ENCODE results near the gene CASTOR2. TPM values are rescaled to one million over a fixed set of nuclear protein-coding genes. Genes with fewer than 3 reads are reported as not detected.

CASTOR2 gene
- total RNA-seq, 2 donors from 2014 or later: 2.7 to 3.8 TPM

- ATAC-seq (replicated peaks): no peak
- Mint-ChIP-seq H3K36me3 (ENCODE audit: low read depth) (no peaks in the 10 kb centered on the region), H3K27ac (no peak overlapping the region), H3K4me1 (no peaks in the 10 kb centered on the region), H3K27me3 (no peaks in the 10 kb centered on the region), H3K4me3 (no peak overlapping the region), H3K9me3 (no peaks in the 10 kb centered on the region)
Measured at GRCh38 chr7:75028299-75028698, 63.8 kb downstream of the CASTOR2 start.

DNA sequence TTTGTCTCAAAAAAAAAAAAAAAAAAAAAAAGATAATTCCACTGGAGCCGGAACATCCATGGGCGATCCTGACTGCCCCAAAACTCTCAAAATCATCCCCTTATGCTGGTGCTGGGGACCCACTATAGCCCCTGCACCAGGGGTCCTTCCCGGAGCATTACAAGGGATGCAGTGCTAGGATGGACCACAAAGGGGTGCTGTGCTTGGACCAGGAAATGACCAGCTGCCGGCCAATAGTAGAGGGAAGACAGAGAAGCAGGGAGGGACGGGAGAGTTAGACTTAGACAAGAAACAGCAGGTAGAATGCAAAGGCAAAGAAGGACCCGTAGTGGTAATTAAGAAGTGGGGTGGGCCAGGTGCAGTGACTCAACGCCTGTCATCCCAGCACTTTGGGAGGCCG, 68.6 kb downstream of the CASTOR2 start:
- ATAC-seq (replicated peaks): no peak
- no peak overlapping the region for H3K27ac Mint-ChIP-seq
- H3K27me3 Mint-ChIP-seq: no peaks in the 10 kb centered on the region
- H3K36me3 Mint-ChIP-seq (ENCODE audit: low read depth): no peaks in the 10 kb centered on the region
- no peaks in the 10 kb centered on the region for H3K4me1 Mint-ChIP-seq
- no peaks in the 10 kb centered on the region for H3K9me3 Mint-ChIP-seq
- H3K4me3 Mint-ChIP-seq: no peak overlapping the region

DNA sequence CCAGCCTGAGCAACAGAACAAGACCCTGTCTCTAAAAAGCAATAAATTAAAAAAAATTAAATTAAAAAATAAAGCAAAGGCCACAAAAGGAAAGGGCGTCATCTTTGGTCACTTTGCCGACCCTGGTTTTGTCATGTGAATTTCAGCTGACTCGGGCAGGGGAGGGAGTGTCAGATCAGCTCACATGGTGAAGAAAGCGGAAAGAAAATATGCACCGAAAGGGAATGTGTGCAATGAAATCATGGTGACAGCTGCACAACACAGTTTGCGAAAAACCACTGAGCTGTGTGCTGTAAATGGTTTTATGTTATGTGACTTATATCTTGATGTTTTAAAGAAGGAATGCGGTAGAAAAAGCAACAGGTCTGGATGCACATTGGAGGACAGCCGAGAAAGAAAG, 69.3 kb downstream of the CASTOR2 start:
- H3K36me3 Mint-ChIP-seq (ENCODE audit: low read depth): no peaks in the 10 kb centered on the region
- no peaks in the 10 kb centered on the region for H3K9me3 Mint-ChIP-seq
- no peak overlapping the region for H3K27ac Mint-ChIP-seq
- no peaks in the 10 kb centered on the region for H3K27me3 Mint-ChIP-seq
- H3K4me1 Mint-ChIP-seq: no peaks in the 10 kb centered on the region
- no peak overlapping the region for H3K4me3 Mint-ChIP-seq
- ATAC-seq (replicated peaks): no peak

DNA sequence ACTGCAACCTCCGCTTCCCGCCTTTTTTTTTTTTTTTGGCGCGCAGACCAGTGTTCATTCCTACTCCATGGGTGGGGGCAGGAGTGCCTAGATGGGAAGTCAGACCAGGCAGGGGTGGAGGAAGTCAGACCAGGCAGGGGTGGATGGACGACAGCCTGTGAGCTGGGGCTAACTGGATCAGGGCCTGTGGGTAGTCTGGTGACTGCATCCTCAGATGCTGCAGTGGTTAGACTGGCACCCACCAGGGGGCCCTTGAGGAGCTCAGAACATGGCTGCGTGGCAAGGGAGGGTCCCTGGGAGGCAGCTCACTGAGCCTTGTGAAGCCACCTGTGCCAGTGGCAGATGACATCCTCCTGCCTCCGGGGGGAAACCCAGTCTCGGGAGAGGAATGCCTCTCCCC, 74.0 kb downstream of the CASTOR2 start:
- H3K9me3 Mint-ChIP-seq: no peaks in the 10 kb centered on the region
- H3K36me3 Mint-ChIP-seq (ENCODE audit: low read depth): peaks cover 15% of the 10 kb centered on the region
- H3K4me3 Mint-ChIP-seq: no peak overlapping the region
- H3K27me3 Mint-ChIP-seq: no peaks in the 10 kb centered on the region
- no peaks in the 10 kb centered on the region for H3K4me1 Mint-ChIP-seq
- H3K27ac Mint-ChIP-seq: no peak overlapping the region
- no peak for ATAC-seq (replicated peaks)

- Mint-ChIP-seq H3K36me3 (ENCODE audit: low read depth) (peaks cover 21% of the 10 kb centered on the region), H3K4me3 (no peak overlapping the region), H3K4me1 (no peaks in the 10 kb centered on the region), H3K27me3 (no peaks in the 10 kb centered on the region), H3K9me3 (no peaks in the 10 kb centered on the region), H3K27ac (no peak overlapping the region)
- no peak for ATAC-seq (replicated peaks)
Measured at GRCh38 chr7:75039166-75039565, 74.7 kb downstream of the CASTOR2 start.

DNA sequence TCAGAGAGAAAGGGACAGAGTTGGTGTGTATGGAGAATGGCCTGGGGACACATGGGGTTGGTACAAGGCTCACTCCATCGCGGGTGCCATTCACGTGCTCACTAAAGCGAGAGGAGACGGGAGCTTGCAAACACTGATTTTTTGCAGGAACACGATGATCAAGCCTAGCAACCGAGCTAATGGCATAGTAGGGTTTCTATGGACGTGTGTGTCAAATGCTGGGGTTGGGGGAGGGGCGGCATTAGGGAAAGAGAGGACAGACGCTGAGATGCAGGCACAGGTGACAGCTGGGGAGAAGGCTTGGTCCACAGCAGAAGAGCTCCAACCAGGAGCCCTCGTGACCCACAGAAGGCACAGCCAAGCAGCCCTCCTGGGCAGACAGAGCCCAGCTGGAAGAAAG, 75.2 kb downstream of the CASTOR2 start:
- no peaks in the 10 kb centered on the region for H3K9me3 Mint-ChIP-seq
- no peaks in the 10 kb centered on the region for H3K27me3 Mint-ChIP-seq
- ATAC-seq (replicated peaks): no peak
- no peak overlapping the region for H3K4me3 Mint-ChIP-seq
- no peaks in the 10 kb centered on the region for H3K4me1 Mint-ChIP-seq
- no peak overlapping the region for H3K27ac Mint-ChIP-seq
- peaks cover 27% of the 10 kb centered on the region for H3K36me3 Mint-ChIP-seq (ENCODE audit: low read depth)

DNA sequence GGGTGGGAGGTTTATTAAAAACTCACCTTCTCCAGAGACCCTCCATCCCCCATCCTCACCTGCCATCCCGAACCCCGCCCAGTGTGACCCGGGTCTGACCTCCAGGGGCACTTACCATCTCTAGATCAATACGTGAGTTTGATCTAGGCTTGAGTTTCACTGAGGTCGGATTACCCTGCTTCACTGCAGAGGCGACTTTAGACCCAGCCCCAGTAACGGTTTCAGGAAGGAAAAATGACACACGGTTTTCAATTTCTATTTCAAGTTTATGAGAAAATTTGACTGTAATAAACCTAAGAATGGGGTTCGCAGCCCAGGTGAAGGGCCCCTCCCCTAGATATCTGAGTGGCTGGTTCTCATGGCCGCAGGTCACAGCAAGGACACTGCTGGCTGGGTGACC, 76.0 kb downstream of the CASTOR2 start:
- peak; percentile 76 for ATAC-seq (replicated peaks)
- no peaks in the 10 kb centered on the region for H3K9me3 Mint-ChIP-seq
- H3K4me3 Mint-ChIP-seq: no peak overlapping the region
- H3K27me3 Mint-ChIP-seq: no peaks in the 10 kb centered on the region
- peak overlapping the region; percentile 54 for H3K27ac Mint-ChIP-seq
- H3K4me1 Mint-ChIP-seq: no peaks in the 10 kb centered on the region
- peaks cover 29% of the 10 kb centered on the region for H3K36me3 Mint-ChIP-seq (ENCODE audit: low read depth)

GRCh38 chr7:75042286-75042685, 77.8 kb downstream of the CASTOR2 start:
- Mint-ChIP-seq H3K4me3 (no peak overlapping the region), H3K27ac (no peak overlapping the region), H3K9me3 (no peaks in the 10 kb centered on the region), H3K27me3 (no peaks in the 10 kb centered on the region), H3K36me3 (ENCODE audit: low read depth) (peaks cover 42% of the 10 kb centered on the region), H3K4me1 (no peaks in the 10 kb centered on the region)
- ATAC-seq (replicated peaks): no peak

DNA sequence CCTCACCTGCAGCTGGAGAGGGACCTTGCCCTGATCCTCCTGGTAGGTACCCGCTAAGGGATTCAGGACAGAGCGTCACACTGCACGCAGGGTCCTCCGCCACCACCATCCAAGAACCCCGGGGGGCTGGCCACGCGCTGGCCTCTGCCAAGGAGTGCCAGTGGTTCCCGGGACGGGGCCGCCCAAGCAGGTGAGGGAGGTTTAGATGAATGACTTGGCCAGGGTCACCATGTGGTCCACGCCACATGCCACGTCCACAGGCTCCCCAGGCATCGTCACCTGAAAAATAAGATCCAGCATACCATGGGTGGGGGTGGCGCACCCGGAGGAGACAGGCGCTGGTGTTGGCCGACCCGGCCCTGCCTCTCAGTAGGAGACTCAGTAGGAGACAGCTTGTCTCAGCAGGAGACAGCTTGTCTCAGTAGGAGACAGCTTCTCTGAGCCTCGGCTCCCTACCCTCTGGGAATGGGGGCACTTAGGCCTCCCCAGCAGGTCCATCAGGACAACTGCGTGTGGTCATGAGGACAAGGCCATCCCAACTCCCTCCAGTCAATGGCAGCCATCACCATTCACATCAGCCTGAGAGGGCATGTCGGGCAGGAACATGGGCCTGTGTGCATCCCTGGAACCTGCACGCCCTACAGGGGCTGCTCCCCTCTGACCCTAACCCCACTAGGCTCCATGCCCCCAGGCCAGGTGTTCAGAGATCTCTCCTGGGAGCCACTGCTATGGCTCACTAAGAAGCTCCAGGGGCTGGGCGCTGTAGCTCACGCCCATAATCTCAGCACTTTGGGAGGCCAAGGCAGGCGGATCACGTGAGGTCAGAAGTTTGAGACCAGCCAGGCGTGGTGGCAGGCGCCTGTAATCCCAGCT, 78.6 kb downstream of the CASTOR2 start:
- Mint-ChIP-seq H3K27ac (no peak overlapping the region), H3K4me3 (no peak overlapping the region), H3K9me3 (no peaks in the 10 kb centered on the region), H3K4me1 (no peaks in the 10 kb centered on the region), H3K27me3 (no peaks in the 10 kb centered on the region), H3K36me3 (ENCODE audit: low read depth) (peaks cover 44% of the 10 kb centered on the region)
- no peak for ATAC-seq (replicated peaks)

DNA sequence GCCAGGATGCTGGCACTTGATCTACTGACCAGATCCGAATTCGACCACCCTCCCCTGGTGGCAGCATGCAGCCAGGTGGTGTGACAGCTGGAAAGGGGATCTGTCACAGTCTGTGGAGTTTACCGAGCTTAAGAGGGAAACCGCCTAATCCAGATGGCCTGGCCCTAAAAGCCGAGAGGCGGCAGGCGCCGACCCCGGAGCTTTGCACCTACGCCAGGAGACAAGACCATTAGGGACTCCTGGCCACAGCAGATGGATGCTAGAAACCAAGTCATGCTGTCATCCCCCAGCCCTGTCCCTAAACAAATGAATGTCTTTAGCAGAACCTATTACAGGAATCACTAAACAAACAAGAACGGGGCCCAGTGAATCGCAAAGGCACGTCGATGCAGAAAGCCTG, 81.4 kb downstream of the CASTOR2 start:
- H3K36me3 Mint-ChIP-seq (ENCODE audit: low read depth): peaks cover 72% of the 10 kb centered on the region
- ATAC-seq (replicated peaks): no peak
- no peak overlapping the region for H3K27ac Mint-ChIP-seq
- no peak overlapping the region for H3K4me3 Mint-ChIP-seq
- no peaks in the 10 kb centered on the region for H3K4me1 Mint-ChIP-seq
- H3K27me3 Mint-ChIP-seq: no peaks in the 10 kb centered on the region
- H3K9me3 Mint-ChIP-seq: no peaks in the 10 kb centered on the region

DNA sequence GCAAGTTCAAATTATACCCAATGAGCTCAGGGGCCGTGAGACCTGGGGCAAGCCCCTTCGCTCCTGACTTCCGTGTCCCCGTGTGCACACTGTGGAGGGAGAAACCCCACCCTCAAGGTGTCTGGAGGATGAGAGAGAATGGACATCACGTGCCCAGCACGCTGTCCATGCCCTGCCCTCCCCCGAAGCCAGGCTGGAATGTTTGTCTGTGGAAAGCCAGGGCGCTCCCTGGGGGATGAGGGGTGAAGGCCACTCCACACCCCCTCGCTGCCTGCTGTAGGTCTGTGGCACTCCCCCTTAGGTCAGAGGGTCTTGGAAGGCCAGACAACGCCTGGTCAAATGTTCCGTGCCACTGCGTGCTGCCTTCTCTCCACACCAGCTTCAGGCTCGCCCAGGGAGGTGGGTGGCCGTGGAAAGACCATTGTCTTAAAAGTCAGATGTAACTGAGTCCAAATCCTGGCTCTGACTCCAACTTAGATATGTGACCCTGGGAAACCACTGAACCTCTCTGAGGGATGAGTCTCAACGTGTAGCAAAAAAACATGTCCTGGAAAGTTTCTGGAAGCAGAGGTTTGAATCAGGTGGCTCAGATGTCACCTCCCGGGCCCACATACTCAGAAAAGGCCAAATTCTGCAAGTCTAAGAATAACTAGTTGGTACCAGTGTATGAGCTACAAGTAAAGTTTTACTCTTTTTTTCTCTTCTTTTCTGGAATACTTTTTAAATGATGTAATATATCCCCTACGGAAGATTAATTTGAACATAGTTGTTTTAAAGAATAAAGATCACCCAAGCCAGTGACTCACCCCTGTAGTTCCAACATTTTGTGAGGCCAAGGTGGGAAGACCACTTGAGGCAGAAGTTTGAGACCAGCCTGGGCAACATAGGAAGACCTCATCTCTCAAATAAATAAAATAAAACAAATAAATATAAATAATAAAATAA, 84.2 kb downstream of the CASTOR2 start:
- H3K27ac Mint-ChIP-seq: no peak overlapping the region
- no peaks in the 10 kb centered on the region for H3K27me3 Mint-ChIP-seq
- H3K4me3 Mint-ChIP-seq: no peak overlapping the region
- H3K9me3 Mint-ChIP-seq: no peaks in the 10 kb centered on the region
- no peak for ATAC-seq (replicated peaks)
- H3K4me1 Mint-ChIP-seq: no peaks in the 10 kb centered on the region
- H3K36me3 Mint-ChIP-seq (ENCODE audit: low read depth): peaks cover 81% of the 10 kb centered on the region

GRCh38 chr7:75049817-75050216, 85.3 kb downstream of the CASTOR2 start:
- peaks cover 82% of the 10 kb centered on the region for H3K36me3 Mint-ChIP-seq (ENCODE audit: low read depth)
- ATAC-seq (replicated peaks): no peak
- H3K9me3 Mint-ChIP-seq: no peaks in the 10 kb centered on the region
- H3K4me1 Mint-ChIP-seq: no peaks in the 10 kb centered on the region
- no peak overlapping the region for H3K27ac Mint-ChIP-seq
- no peaks in the 10 kb centered on the region for H3K27me3 Mint-ChIP-seq
- no peak overlapping the region for H3K4me3 Mint-ChIP-seq

GRCh38 chr7:75050501-75050900, 86.0 kb downstream of the CASTOR2 start:
- Mint-ChIP-seq H3K27me3 (no peaks in the 10 kb centered on the region), H3K36me3 (ENCODE audit: low read depth) (peaks cover 87% of the 10 kb centered on the region), H3K4me3 (no peak overlapping the region), H3K9me3 (no peaks in the 10 kb centered on the region), H3K4me1 (no peaks in the 10 kb centered on the region), H3K27ac (no peak overlapping the region)
- ATAC-seq (replicated peaks): no peak

DNA sequence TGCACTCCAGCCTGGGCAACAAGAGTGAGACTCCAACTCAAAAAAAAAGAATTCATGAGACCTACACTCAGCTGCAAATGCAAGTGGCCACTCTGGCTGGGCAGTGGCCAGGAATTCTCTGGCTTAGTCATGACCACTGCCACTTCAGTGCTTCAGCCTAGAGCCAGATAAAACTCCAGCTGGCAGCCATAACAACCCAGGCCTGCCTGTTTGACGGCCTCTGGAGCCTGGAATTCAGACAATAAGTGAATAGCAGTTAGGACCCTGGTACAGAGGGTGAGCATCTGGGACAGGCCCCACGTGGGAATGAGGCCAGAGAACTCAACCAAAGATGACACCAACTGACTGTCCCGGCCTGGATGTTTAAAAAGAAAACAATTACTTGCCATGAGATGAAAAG, 90.2 kb downstream of the CASTOR2 start:
- H3K27me3 Mint-ChIP-seq: no peaks in the 10 kb centered on the region
- no peak overlapping the region for H3K27ac Mint-ChIP-seq
- ATAC-seq (replicated peaks): no peak
- no peaks in the 10 kb centered on the region for H3K4me1 Mint-ChIP-seq
- peaks cover 97% of the 10 kb centered on the region for H3K36me3 Mint-ChIP-seq (ENCODE audit: low read depth)
- no peaks in the 10 kb centered on the region for H3K9me3 Mint-ChIP-seq
- H3K4me3 Mint-ChIP-seq: no peak overlapping the region

DNA sequence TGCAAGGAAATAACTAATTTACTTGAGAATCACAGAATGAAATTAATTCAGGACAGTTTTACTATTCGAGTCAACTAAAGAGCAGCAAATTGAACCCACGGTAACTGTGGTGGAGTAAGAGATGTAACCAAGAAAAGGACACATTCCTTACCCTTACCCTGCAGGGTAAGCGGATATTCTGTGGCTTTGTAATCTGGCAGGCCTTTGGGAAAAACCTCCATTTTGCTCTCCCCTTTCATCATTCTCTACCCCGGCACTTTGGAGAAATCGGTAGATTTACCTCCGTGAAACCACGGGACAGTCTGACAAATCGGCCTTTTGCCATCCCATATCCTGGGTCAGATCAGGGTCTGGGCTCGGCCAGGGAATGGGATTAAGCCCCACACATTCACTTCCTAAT, 90.7 kb downstream of the CASTOR2 start:
- Mint-ChIP-seq H3K27me3 (no peaks in the 10 kb centered on the region), H3K4me1 (no peaks in the 10 kb centered on the region), H3K4me3 (no peak overlapping the region), H3K27ac (no peak overlapping the region), H3K36me3 (ENCODE audit: low read depth) (peaks cover 97% of the 10 kb centered on the region), H3K9me3 (no peaks in the 10 kb centered on the region)
- no peak for ATAC-seq (replicated peaks)
